GM21390 (cell line): Measurements from ENCODE around the gene ZNF609.
A peak's percentile ranks its signal among the peaks of the same experiment; 100 is the strongest.
"Not testable (repeated sequence)": the region's sequence is repeated elsewhere in the genome, so short reads cannot be mapped to it uniquely, and the experiment has no call there.

ENCODE experiments used
- ATAC-seq: cut with Tn5 transposase; IDR thresholded peaks from one replicate; pipeline ENCODE4 v1.9.1; 2021; ENCODE audit not compliant: unreplicated experiment

Gene ZNF609

GRCh38 chr15:64456634-64457108 lies 3.7 kb upstream of the ZNF609 start:
- no peak for ATAC-seq

- ATAC-seq = no peak
Measured at GRCh38 chr15:64459066-64459781, 1.2 kb upstream of the ZNF609 start.

- peak; percentile 42 for ATAC-seq
Measured at GRCh38 chr15:64460724-64461720, 644 bp downstream of the ZNF609 start.

- ATAC-seq = no peak
Measured at GRCh38 chr15:64461721-64462162, 1.4 kb downstream of the ZNF609 start.

GRCh38 chr15:64462492-64462891 lies 2.1 kb downstream of the ZNF609 start:
- no peak for ATAC-seq

GRCh38 chr15:64464276-64465005 lies 4.1 kb downstream of the ZNF609 start:
- ATAC-seq = no peak

GRCh38 chr15:64466408-64467141 lies 6.2 kb downstream of the ZNF609 start:
- no peak for ATAC-seq

- ATAC-seq = no peak
Measured at GRCh38 chr15:64472161-64472560, 11.8 kb downstream of the ZNF609 start.

GRCh38 chr15:64474846-64475245 lies 14.5 kb downstream of the ZNF609 start:
- ATAC-seq = no peak

- no peak for ATAC-seq
Measured at GRCh38 chr15:64476550-64476949, 16.2 kb downstream of the ZNF609 start.

- ATAC-seq = no peak
Measured at GRCh38 chr15:64478863-64479262, 18.5 kb downstream of the ZNF609 start.

GRCh38 chr15:64480891-64481290 lies 20.5 kb downstream of the ZNF609 start:
- ATAC-seq = no peak

GRCh38 chr15:64483749-64484148 lies 23.4 kb downstream of the ZNF609 start:
- no peak for ATAC-seq

GRCh38 chr15:64485796-64486195 lies 25.4 kb downstream of the ZNF609 start:
- ATAC-seq = no peak

GRCh38 chr15:64490598-64491259 lies 30.4 kb downstream of the ZNF609 start:
- no peak for ATAC-seq

- no peak for ATAC-seq
Measured at GRCh38 chr15:64493641-64494040, 33.3 kb downstream of the ZNF609 start.

GRCh38 chr15:64495968-64496367 lies 35.6 kb downstream of the ZNF609 start:
- ATAC-seq = not testable (repeated sequence)

GRCh38 chr15:64500695-64501395 lies 40.5 kb downstream of the ZNF609 start:
- no peak for ATAC-seq

GRCh38 chr15:64501396-64501715 lies 41.0 kb downstream of the ZNF609 start:
- ATAC-seq = no peak
